GM19324 (cell line): ENCODE data around the gene BICRAL.
"Not testable (repeated sequence)": the region's sequence is repeated elsewhere in the genome, so short reads cannot be mapped to it uniquely, and the experiment has no call there.

ENCODE experiments used
- ATAC-seq: cut with Tn5 transposase; IDR thresholded peaks from one replicate; pipeline ENCODE4 v1.9.1; 2021; ENCODE audit warnings: mild to moderate bottlenecking, moderate library complexity; ENCODE audit not compliant: unreplicated experiment, low FRiP score

The BICRAL gene

GRCh38 chr6:42831237-42831636 is 49.4 kb downstream of the BICRAL start:
- ATAC-seq: no peak

GRCh38 chr6:42834056-42834455 is 52.2 kb downstream of the BICRAL start:
- ATAC-seq: no peak

- ATAC-seq: no peak
Observed at GRCh38 chr6:42841844-42842584, 60.2 kb downstream of the BICRAL start.

GRCh38 chr6:42845327-42845694 is 63.5 kb downstream of the BICRAL start:
- no peak for ATAC-seq

- no peak for ATAC-seq
Observed at GRCh38 chr6:42846505-42846904, 64.7 kb downstream of the BICRAL start.

- no peak for ATAC-seq
Observed at GRCh38 chr6:42848700-42849099, 66.8 kb downstream of the BICRAL start.

GRCh38 chr6:42851599-42851998 is 69.7 kb downstream of the BICRAL start:
- ATAC-seq: no peak

GRCh38 chr6:42860036-42860435 is 78.2 kb downstream of the BICRAL start:
- no peak for ATAC-seq

GRCh38 chr6:42860481-42860880 is 78.6 kb downstream of the BICRAL start:
- no peak for ATAC-seq

- ATAC-seq: no peak
Observed at GRCh38 chr6:42864602-42865001, 82.8 kb downstream of the BICRAL start.

- no peak for ATAC-seq
Observed at GRCh38 chr6:42870145-42870936, 88.5 kb downstream of the BICRAL start.

GRCh38 chr6:42871711-42872110 is 89.9 kb downstream of the BICRAL start:
- no peak for ATAC-seq

- no peak for ATAC-seq
Observed at GRCh38 chr6:42873313-42873712, 91.5 kb downstream of the BICRAL start.

- ATAC-seq: no peak
Observed at GRCh38 chr6:42877695-42878094, 95.8 kb downstream of the BICRAL start.

- ATAC-seq: peak; percentile 89
Observed at GRCh38 chr6:42879372-42880239, 97.8 kb downstream of the BICRAL start, which contains the start of gene RPL7L1. RPL7L1 (plus strand) TSS chr6:42879616; CDS start chr6:42879911, 295 bp downstream.

- ATAC-seq: not testable (repeated sequence)
Observed at GRCh38 chr6:42880240-42880817, 98.5 kb downstream of the BICRAL start.

- ATAC-seq: not testable (repeated sequence)
Observed at GRCh38 chr6:42880871-42881270, 99.0 kb downstream of the BICRAL start.

- ATAC-seq: no peak
Observed at GRCh38 chr6:42885702-42886101, 103.8 kb downstream of the BICRAL start.

- not testable (repeated sequence) for ATAC-seq
Observed at GRCh38 chr6:42888201-42888600, 106.3 kb downstream of the BICRAL start.

GRCh38 chr6:42889815-42890214 is 108.0 kb downstream of the BICRAL start:
- no peak for ATAC-seq
